Endometrium (tissue), 2 donors: ENCODE results near the gene RELA.

Experiments used
- FAIRE-seq: peaks from 2 replicates; lab custom pipeline; 2012; peaks lifted over from hg19 to GRCh38; lab: Jason Lieb, UNC
- donor health status: control.
- donor health status: control.

The RELA gene

GRCh38 chr11:65613091-65613928 is 49.4 kb downstream of the RELA start:
- no peak for FAIRE-seq

- no peak for FAIRE-seq
Observed at GRCh38 chr11:65612691-65613090, 50.0 kb downstream of the RELA start.

GRCh38 chr11:65611758-65612603 is 50.7 kb downstream of the RELA start:
- FAIRE-seq, result no peak

GRCh38 chr11:65611028-65611757 is 51.5 kb downstream of the RELA start:
- no peak for FAIRE-seq

GRCh38 chr11:65610404-65610803 is 52.3 kb downstream of the RELA start:
- FAIRE-seq, result no peak

- FAIRE-seq, result no peak
Observed at GRCh38 chr11:65609665-65610064, 53.1 kb downstream of the RELA start.

- no peak for FAIRE-seq
Observed at GRCh38 chr11:65609229-65609628, 53.5 kb downstream of the RELA start.

GRCh38 chr11:65607614-65608426 is 54.9 kb downstream of the RELA start:
- FAIRE-seq, result no peak

- peak; percentile 87 for FAIRE-seq
Observed at GRCh38 chr11:65606876-65607613, 55.7 kb downstream of the RELA start.

GRCh38 chr11:65604258-65604657 is 58.5 kb downstream of the RELA start:
- no peak for FAIRE-seq
